ENCODE measurements around the gene PDE10A.

PDE10A gene

GRCh38 chr6:165514621-165515020, 148.4 kb downstream of the PDE10A start:
- TF ChIP-seq PPARA (CRISPR knock-in tag; IDR thresholded peaks at IDR 0.05; ENCODE audit: borderline replicate concordance) = no peak
- no peak for TF ChIP-seq GLIS3 (CRISPR knock-in tag; IDR thresholded peaks at IDR 0.05)
- TF ChIP-seq CREB5 (CRISPR knock-in tag; IDR thresholded peaks at IDR 0.05; ENCODE audit: low read depth) = no peak
- no peak for TF ChIP-seq RARB (CRISPR knock-in tag; IDR thresholded peaks at IDR 0.05)
- TF ChIP-seq ZNF565 (CRISPR knock-in tag; conservative IDR thresholded peaks at IDR 0.05; ENCODE audit: low read depth) = no peak
- no peak for ATAC-seq

GRCh38 chr6:165511807-165512206, 151.2 kb downstream of the PDE10A start:
- no peak for ATAC-seq
- TF ChIP-seq ZC3H10 (CRISPR knock-in tag; IDR thresholded peaks at IDR 0.05) (no peak), ESRRG (CRISPR knock-in tag; IDR thresholded peaks at IDR 0.05) (no peak), ZFP3 (CRISPR knock-in tag; IDR thresholded peaks at IDR 0.05) (no peak), ISL1 (CRISPR knock-in tag; IDR thresholded peaks at IDR 0.05) (no peak), GLIS3 (CRISPR knock-in tag; IDR thresholded peaks at IDR 0.05) (no peak), ZNF70 (CRISPR knock-in tag; IDR thresholded peaks at IDR 0.05) (no peak)

GRCh38 chr6:165508321-165508869, 154.6 kb downstream of the PDE10A start:
- no peak for ATAC-seq
- TF ChIP-seq CSDC2 (CRISPR knock-in tag; IDR thresholded peaks at IDR 0.05) (no peak), CSRNP3 (CRISPR knock-in tag; IDR thresholded peaks at IDR 0.05) (no peak), POU6F1 (CRISPR knock-in tag; IDR thresholded peaks at IDR 0.05; ENCODE audit: borderline replicate concordance, low read depth) (no peak), OSR1 (CRISPR knock-in tag; IDR thresholded peaks at IDR 0.05) (no peak), ZNF70 (CRISPR knock-in tag; IDR thresholded peaks at IDR 0.05) (no peak), ESRRG (CRISPR knock-in tag; IDR thresholded peaks at IDR 0.05) (no peak), TCF4 (CRISPR knock-in tag; IDR thresholded peaks at IDR 0.05; ENCODE audit: borderline replicate concordance) (no peak), ZFP30 (CRISPR knock-in tag; IDR thresholded peaks at IDR 0.05) (no peak), CREB5 (CRISPR knock-in tag; IDR thresholded peaks at IDR 0.05; ENCODE audit: low read depth) (no peak), ZFP3 (CRISPR knock-in tag; IDR thresholded peaks at IDR 0.05) (no peak), ZNF8 (CRISPR knock-in tag; IDR thresholded peaks at IDR 0.05) (no peak), BACH2 (CRISPR knock-in tag; IDR thresholded peaks at IDR 0.05; ENCODE audit: borderline replicate concordance) (no peak), GLIS3 (CRISPR knock-in tag; IDR thresholded peaks at IDR 0.05) (no peak), TOX (CRISPR knock-in tag; IDR thresholded peaks at IDR 0.05; ENCODE audit: borderline replicate concordance) (no peak)

- TF ChIP-seq ESRRG (CRISPR knock-in tag; IDR thresholded peaks at IDR 0.05) = no peak
- no peak for TF ChIP-seq POU6F1 (CRISPR knock-in tag; IDR thresholded peaks at IDR 0.05; ENCODE audit: borderline replicate concordance, low read depth)
- TF ChIP-seq PATZ1 (CRISPR knock-in tag; IDR thresholded peaks at IDR 0.05; ENCODE audit: borderline replicate concordance) = no peak
- TF ChIP-seq RARB (CRISPR knock-in tag; IDR thresholded peaks at IDR 0.05) = no peak
- no peak for TF ChIP-seq ZFP30 (CRISPR knock-in tag; IDR thresholded peaks at IDR 0.05)
- no peak for TF ChIP-seq OSR1 (CRISPR knock-in tag; IDR thresholded peaks at IDR 0.05)
- no peak for TF ChIP-seq PPARA (CRISPR knock-in tag; IDR thresholded peaks at IDR 0.05; ENCODE audit: borderline replicate concordance)
- TF ChIP-seq ISL1 (CRISPR knock-in tag; IDR thresholded peaks at IDR 0.05) = no peak
- TF ChIP-seq ZC3H10 (CRISPR knock-in tag; IDR thresholded peaks at IDR 0.05) = no peak
- TF ChIP-seq ZNF70 (CRISPR knock-in tag; IDR thresholded peaks at IDR 0.05) = no peak
- no peak for TF ChIP-seq TSHZ2 (CRISPR knock-in tag; IDR thresholded peaks at IDR 0.05)
- TF ChIP-seq TOX (CRISPR knock-in tag; IDR thresholded peaks at IDR 0.05; ENCODE audit: borderline replicate concordance) = no peak
- TF ChIP-seq BACH2 (CRISPR knock-in tag; IDR thresholded peaks at IDR 0.05; ENCODE audit: borderline replicate concordance) = no peak
- TF ChIP-seq ZNF8 (CRISPR knock-in tag; IDR thresholded peaks at IDR 0.05) = no peak
- TF ChIP-seq CREB5 (CRISPR knock-in tag; IDR thresholded peaks at IDR 0.05; ENCODE audit: low read depth) = no peak
- ATAC-seq = no peak
Observed at GRCh38 chr6:165506657-165507056, 156.4 kb downstream of the PDE10A start.

Data from SK-N-SH treated with all-trans-retinoic acid at 6 μM for 48 hours (cell line).